ENCODE measurements around the gene CSNK1G1.
"Not testable (repeated sequence)": the region's sequence is repeated elsewhere in the genome, so short reads cannot be mapped to it uniquely, and the experiment has no call there.

DNA sequence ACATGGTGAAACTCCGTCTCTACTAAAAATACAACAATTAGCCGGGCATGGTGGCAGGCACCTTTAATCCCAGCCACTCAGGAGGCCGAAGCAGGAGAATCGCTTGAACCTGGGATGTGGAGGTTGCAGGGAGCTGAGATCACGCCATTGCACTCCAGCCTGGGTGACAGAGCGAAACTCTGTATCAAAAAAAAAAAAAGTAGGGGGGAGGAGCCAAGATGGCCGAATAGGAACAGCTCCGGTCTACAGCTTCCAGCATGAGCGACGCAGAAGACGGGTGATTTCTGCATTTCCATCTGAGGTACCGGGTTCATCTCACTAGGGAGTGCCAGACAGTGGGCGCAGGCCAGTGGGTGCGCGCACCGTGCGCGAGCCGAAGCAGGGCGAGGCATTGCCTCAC, 29.5 kb downstream of the CSNK1G1 start:
- TF ChIP-seq CTCF, POLR2A (IDR thresholded peaks at IDR 0.05): not testable (repeated sequence)
